PC-3 (cell line): ENCODE measurements around the gene KNG1.

Source experiments
- CTCF ChIP-seq: fragments of 300-600 bp; sonication (generic); conservative IDR thresholded peaks from 2 replicates; pipeline ENCODE4 v1.5.1; 2017; ENCODE audit warnings: antibody characterized with exemption, low read depth, mild to moderate bottlenecking, low read length
- EZH2 ChIP-seq: fragments of 300-600 bp; sonication (generic); IDR thresholded peaks from one replicate; pipeline ENCODE4 v1.6.1; 2017; ENCODE audit warnings: antibody characterized with exemption, mild to moderate bottlenecking, low read length; ENCODE audit not compliant: unreplicated experiment
- EZH2phosphoT487 ChIP-seq: fragments of 300-600 bp; sonication (generic); IDR thresholded peaks from 2 replicates; pipeline ENCODE4 v1.6.1; 2018; ENCODE audit warnings: mild to moderate bottlenecking, antibody characterized with exemption, low read length, borderline replicate concordance

DNA sequence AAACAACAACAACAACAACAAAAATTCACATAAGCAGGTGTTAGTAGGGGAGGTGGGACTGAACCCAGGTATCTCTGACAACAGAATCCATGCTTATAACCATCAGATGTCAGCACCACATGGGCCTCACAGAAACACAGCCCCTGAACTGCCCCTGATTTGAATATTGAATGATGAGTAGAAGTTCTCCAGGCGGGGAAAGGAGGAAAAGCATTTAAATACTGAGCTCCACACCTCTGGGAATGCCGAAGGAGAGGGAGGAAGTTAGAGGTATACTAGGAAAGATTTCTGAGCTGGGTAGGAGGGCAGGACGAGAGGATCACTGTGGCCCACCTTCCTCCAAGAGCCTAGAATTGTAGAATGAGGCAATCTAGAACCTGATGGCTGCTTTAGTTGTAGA lies 34.3 kb downstream of the KNG1 start:
- TF ChIP-seq CTCF, result no peak
- TF ChIP-seq EZH2phosphoT487, result no peak
- no peak for TF ChIP-seq EZH2
